Gastrocnemius medialis (tissue), 4 donors: ENCODE data around the gene VTCN1.

Experiments used
- CTCF ChIP-seq, 5 experiments: fragments of 450-650 bp in 3 of 5; fragments of 200-600 bp in 2 of 5; sonication (generic) in 2 of 5; IDR thresholded peaks in 4 of 5; conservative IDR thresholded peaks in 1 of 5; 1 replicate in 4 of 5; 2 replicates in 1 of 5; pipeline ENCODE4 v1.5.1; 2016 to 2019; ENCODE audit warnings: antibody characterized with exemption in 5 of 5, mild to moderate bottlenecking in 3 of 5, moderate library complexity in 3 of 5
- POLR2A ChIP-seq, 2 donors: fragments of 450-650 bp; IDR thresholded peaks; one replicate each; pipeline ENCODE4 v1.6.1; 2017; ENCODE audit warnings: antibody characterized with exemption in 2 of 2, mild to moderate bottlenecking in 2 of 2, moderate library complexity in 2 of 2

GRCh38 chr1:117135329-117135728, 75.4 kb downstream of the VTCN1 start:
- TF ChIP-seq CTCF (IDR thresholded peaks at IDR 0.05 in 4 of 5, conservative IDR thresholded peaks at IDR 0.05 in 1 of 5): no peak
- no peak for TF ChIP-seq POLR2A (IDR thresholded peaks at IDR 0.05)
